ENCODE data around the gene JAK1.

The JAK1 gene

GRCh38 chr1:64984737-64985136, 18.4 kb upstream of the JAK1 start:
- no peak for TF ChIP-seq EZH2 (optimal IDR thresholded peaks at IDR 0.05; ENCODE audit: low read depth, low read length)
- TF ChIP-seq EZH2phosphoT487 (IDR thresholded peaks at IDR 0.05; ENCODE audit: low read length) = no peak
- TF ChIP-seq, protein P1, sequence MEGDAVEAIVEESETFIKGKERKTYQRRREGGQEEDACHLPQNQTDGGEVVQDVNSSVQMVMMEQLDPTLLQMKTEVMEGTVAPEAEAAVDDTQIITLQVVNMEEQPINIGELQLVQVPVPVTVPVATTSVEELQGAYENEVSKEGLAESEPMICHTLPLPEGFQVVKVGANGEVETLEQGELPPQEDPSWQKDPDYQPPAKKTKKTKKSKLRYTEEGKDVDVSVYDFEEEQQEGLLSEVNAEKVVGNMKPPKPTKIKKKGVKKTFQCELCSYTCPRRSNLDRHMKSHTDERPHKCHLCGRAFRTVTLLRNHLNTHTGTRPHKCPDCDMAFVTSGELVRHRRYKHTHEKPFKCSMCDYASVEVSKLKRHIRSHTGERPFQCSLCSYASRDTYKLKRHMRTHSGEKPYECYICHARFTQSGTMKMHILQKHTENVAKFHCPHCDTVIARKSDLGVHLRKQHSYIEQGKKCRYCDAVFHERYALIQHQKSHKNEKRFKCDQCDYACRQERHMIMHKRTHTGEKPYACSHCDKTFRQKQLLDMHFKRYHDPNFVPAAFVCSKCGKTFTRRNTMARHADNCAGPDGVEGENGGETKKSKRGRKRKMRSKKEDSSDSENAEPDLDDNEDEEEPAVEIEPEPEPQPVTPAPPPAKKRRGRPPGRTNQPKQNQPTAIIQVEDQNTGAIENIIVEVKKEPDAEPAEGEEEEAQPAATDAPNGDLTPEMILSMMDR (IDR thresholded peaks at IDR 0.05; ENCODE audit: low read length) = no peak
- H3F3A ChIP-seq (ENCODE audit: insufficient read depth, low read length) = peaks cover 6% of the 10 kb centered on the region; the same call in 1 of the 2 replicates
- H3K27ac ChIP-seq (ENCODE audit: low read length) = no peak overlapping the region
- H3K9ac ChIP-seq (ENCODE audit: low read length) = no peak overlapping the region
- H3K4me2 ChIP-seq (ENCODE audit: low read depth, low read length) = no peak overlapping the region
- no peaks in the 10 kb centered on the region for H3K27me3 ChIP-seq (replicated peaks; ENCODE audit: insufficient read depth, low read length)
- H3K4me1 ChIP-seq (ENCODE audit: low read length) = peaks cover 22% of the 10 kb centered on the region
- H3K79me2 ChIP-seq (ENCODE audit: low read length) = no peaks in the 10 kb centered on the region
- H4K20me1 ChIP-seq (ENCODE audit: insufficient read depth, low read length) = no peaks in the 10 kb centered on the region
- DNase-seq = no peak
- no peak overlapping the region for H2AFZ ChIP-seq (ENCODE audit: low read length)
- no peaks in the 10 kb centered on the region for H3K9me3 ChIP-seq (replicated peaks; ENCODE audit: insufficient read depth, low read length)
- no peaks in the 10 kb centered on the region for H3K9me2 ChIP-seq (replicated peaks; ENCODE audit: insufficient read depth, low read length)
- no peaks in the 10 kb centered on the region for H3K36me3 ChIP-seq (replicated peaks; ENCODE audit: insufficient read depth, low read length)
- H3K4me3 ChIP-seq (ENCODE audit: low read length) = no peak overlapping the region

- Histone ChIP-seq H3K4me2 (ENCODE audit: low read depth, low read length) (no peak overlapping the region), H3K79me2 (ENCODE audit: low read length) (no peaks in the 10 kb centered on the region), H3K4me1 (ENCODE audit: low read length) (peaks cover 22% of the 10 kb centered on the region), H3K9me3 (replicated peaks; ENCODE audit: insufficient read depth, low read length) (no peaks in the 10 kb centered on the region), H3K27ac (ENCODE audit: low read length) (no peak overlapping the region), H3F3A (ENCODE audit: insufficient read depth, low read length) (peaks cover 6% of the 10 kb centered on the region; the same call in 1 of the 2 replicates), H2AFZ (ENCODE audit: low read length) (no peak overlapping the region), H3K36me3 (replicated peaks; ENCODE audit: insufficient read depth, low read length) (no peaks in the 10 kb centered on the region), H3K27me3 (replicated peaks; ENCODE audit: insufficient read depth, low read length) (no peaks in the 10 kb centered on the region), H3K9ac (ENCODE audit: low read length) (no peak overlapping the region), H3K4me3 (ENCODE audit: low read length) (no peak overlapping the region), H3K9me2 (replicated peaks; ENCODE audit: insufficient read depth, low read length) (no peaks in the 10 kb centered on the region), H4K20me1 (ENCODE audit: insufficient read depth, low read length) (no peaks in the 10 kb centered on the region)
- TF ChIP-seq EZH2phosphoT487 (IDR thresholded peaks at IDR 0.05; ENCODE audit: low read length) (no peak), EZH2 (optimal IDR thresholded peaks at IDR 0.05; ENCODE audit: low read depth, low read length) (no peak)
- TF ChIP-seq, protein P1 (IDR thresholded peaks at IDR 0.05; ENCODE audit: low read length) = no peak
- DNase-seq = no peak
Observed at GRCh38 chr1:64984106-64984505, 17.8 kb upstream of the JAK1 start.

DNA sequence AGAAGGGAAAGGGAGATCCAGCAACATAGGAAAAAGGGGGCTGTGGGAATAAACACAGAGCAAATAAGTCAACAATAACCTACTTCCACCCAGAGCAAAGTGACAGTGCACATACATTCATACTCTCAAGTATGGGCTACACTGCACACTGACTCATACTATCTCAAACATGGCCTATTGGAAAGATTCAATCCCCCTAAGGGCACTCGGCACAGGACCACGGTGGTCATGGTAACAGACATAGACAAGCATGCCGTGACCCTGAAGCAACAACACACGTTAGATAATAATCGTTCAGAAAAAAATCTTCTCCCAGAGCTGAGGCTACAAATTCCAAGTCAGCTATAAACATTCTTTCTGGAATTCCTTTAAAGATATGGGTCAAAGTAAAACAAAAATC, 16.8 kb upstream of the JAK1 start:
- Histone ChIP-seq H3K27me3 (replicated peaks; ENCODE audit: insufficient read depth, low read length) (no peaks in the 10 kb centered on the region), H3K9me3 (replicated peaks; ENCODE audit: insufficient read depth, low read length) (no peaks in the 10 kb centered on the region), H3K9ac (ENCODE audit: low read length) (no peak overlapping the region), H2AFZ (ENCODE audit: low read length) (no peak overlapping the region), H3K9me2 (replicated peaks; ENCODE audit: insufficient read depth, low read length) (no peaks in the 10 kb centered on the region), H3K27ac (ENCODE audit: low read length) (no peak overlapping the region), H3K79me2 (ENCODE audit: low read length) (no peaks in the 10 kb centered on the region), H3K36me3 (replicated peaks; ENCODE audit: insufficient read depth, low read length) (no peaks in the 10 kb centered on the region), H3K4me3 (ENCODE audit: low read length) (no peak overlapping the region), H3K4me2 (ENCODE audit: low read depth, low read length) (no peak overlapping the region), H3K4me1 (ENCODE audit: low read length) (peaks cover 18% of the 10 kb centered on the region), H3F3A (ENCODE audit: insufficient read depth, low read length) (peaks cover 5% of the 10 kb centered on the region; the same call in 1 of the 2 replicates), H4K20me1 (ENCODE audit: insufficient read depth, low read length) (no peaks in the 10 kb centered on the region)
- TF ChIP-seq, protein P1 (IDR thresholded peaks at IDR 0.05; ENCODE audit: low read length) = no peak
- no peak for TF ChIP-seq EZH2 (optimal IDR thresholded peaks at IDR 0.05; ENCODE audit: low read depth, low read length)
- no peak for TF ChIP-seq EZH2phosphoT487 (IDR thresholded peaks at IDR 0.05; ENCODE audit: low read length)
- no peak for DNase-seq

All from MM.1S (cell line).